H1 (cell line): Measurements from ENCODE around the gene ACAA1. TPM values are rescaled to one million over a fixed set of nuclear protein-coding genes. Genes with fewer than 3 reads are reported as not detected.

Experiments
- CTCF ChIA-PET: fragments of 300-600 bp; sonication (Branson Sonifier 250); formaldehyde crosslinking; loops from one replicate; lab custom pipeline; 2021; ENCODE audit not compliant: partially characterized antibody; lab: Charles Lee
- POLR2A ChIA-PET: fragments of 300-600 bp; sonication (Branson Sonifier 250); formaldehyde crosslinking; loops from one replicate; lab custom pipeline; 2021; ENCODE audit warnings: inconsistent platforms; ENCODE audit not compliant: partially characterized antibody; lab: Charles Lee
- DNase-seq, 2 experiments: peaks; one replicate each; pipeline versions ENCODE4 v3.0.0 to v3.0.0-alpha.2; 2010 to 2022; ENCODE audit warnings: low spot score in 2 of 2, low read depth in 1 of 2, mixed read lengths in 1 of 2
- FAIRE-seq: peaks from 2 replicates; lab custom pipeline; 2011; peaks lifted over from hg19 to GRCh38; lab: Jason Lieb, UNC
- H2AFZ ChIP-seq: 2 replicates; pipeline ENCODE4 v1.8.1; 2012; ENCODE audit warnings: low read length, inconsistent platforms
- H2AK5ac ChIP-seq: 2 replicates; pipeline ENCODE4 v1.6.1; 2013; ENCODE audit warnings: low read depth, low read length
- H2BK120ac ChIP-seq: replicated peaks from 2 replicates; pipeline ENCODE3; 2013; ENCODE audit warnings: low read depth, low read length, inconsistent platforms
- H2BK12ac ChIP-seq: 2 replicates; pipeline ENCODE4 v1.6.1; 2013; ENCODE audit warnings: low read depth, low read length
- H2BK15ac ChIP-seq: 2 replicates; pipeline ENCODE4 v1.6.1; 2013; ENCODE audit warnings: low read length
- H2BK20ac ChIP-seq: 2 replicates; pipeline ENCODE4 v1.6.1; 2013; ENCODE audit warnings: low read length
- H2BK5ac ChIP-seq: 2 replicates; pipeline ENCODE4 v1.6.1; 2013; ENCODE audit warnings: low read depth, low read length
- H3K14ac ChIP-seq: 2 replicates; pipeline ENCODE4 v1.6.1; 2013; ENCODE audit warnings: inconsistent platforms; ENCODE audit not compliant: insufficient read length
- H3K18ac ChIP-seq: 2 replicates; pipeline ENCODE4 v1.6.1; 2013; ENCODE audit warnings: low read length; ENCODE audit errors: extremely low read depth
- H3K23ac ChIP-seq: 2 replicates; pipeline ENCODE4 v1.6.1; 2013; ENCODE audit warnings: inconsistent platforms; ENCODE audit not compliant: insufficient read length
- H3K23me2 ChIP-seq: 2 replicates; pipeline ENCODE4 v1.6.1; 2013; ENCODE audit warnings: low read depth, low read length
- H3K27ac ChIP-seq: 2 replicates; pipeline ENCODE4 v1.6.1; 2011; ENCODE audit warnings: low read depth, low read length, inconsistent platforms
- H3K27me3 ChIP-seq, 4 experiments: replicated peaks in 1 of 4; 1 replicate in 1 of 4; 2 replicates in 3 of 4; pipeline versions ENCODE4 v1.6.1 to v1.8.1; 2011 to 2013; ENCODE audit warnings: low read length in 3 of 4, mild to moderate bottlenecking in 3 of 4, inconsistent platforms in 2 of 4, mixed read lengths in 2 of 4, moderate library complexity in 1 of 4; ENCODE audit not compliant: control insufficient read depth in 3 of 4, insufficient read depth in 3 of 4; ENCODE audit errors: extremely low read depth in 1 of 4
- H3K36me3 ChIP-seq, 4 experiments: 2 replicates each; pipeline versions ENCODE4 v1.6.1 to v1.8.1; 2011 to 2013; ENCODE audit warnings: mild to moderate bottlenecking in 4 of 4, low read length in 3 of 4, moderate library complexity in 2 of 4, control low read depth in 1 of 4, inconsistent platforms in 1 of 4; ENCODE audit not compliant: insufficient read depth in 4 of 4, control insufficient read depth in 2 of 4
- H3K4ac ChIP-seq: replicated peaks from 2 replicates; pipeline ENCODE3; 2013; ENCODE audit warnings: low read length, low read depth, mixed read lengths, inconsistent platforms; ENCODE audit not compliant: insufficient read length
- H3K4me1 ChIP-seq, 4 experiments: replicated peaks in 1 of 4; 1 replicate in 1 of 4; 2 replicates in 3 of 4; pipeline versions ENCODE4 v1.6.1 to v1.8.1; 2011 to 2013; ENCODE audit warnings: low read length in 3 of 4, inconsistent platforms in 2 of 4, mixed read lengths in 1 of 4; ENCODE audit not compliant: insufficient read depth in 4 of 4, control insufficient read depth in 3 of 4
- H3K4me2 ChIP-seq, 2 experiments: 2 replicates each; pipeline versions ENCODE4 v1.6.1 to v1.8.1; 2011 to 2013; ENCODE audit warnings: low read depth in 2 of 2, low read length in 2 of 2, control low read depth in 1 of 2, inconsistent platforms in 1 of 2, mild to moderate bottlenecking in 1 of 2; ENCODE audit not compliant: insufficient read depth in 1 of 2
- H3K4me3 ChIP-seq, 4 experiments: fragments of 200-600, 300-600 bp in 1 of 4; sonication (generic), shearing (Covaris generic), sonication (Bioruptor Twin) in 1 of 4; 2 replicates each; pipeline versions ENCODE4 v1.5.1 to v1.8.1; 2011 to 2016; ENCODE audit warnings: low read length in 4 of 4, low read depth in 3 of 4, control low read depth in 2 of 4, inconsistent platforms in 2 of 4, mild to moderate bottlenecking in 2 of 4, mixed read lengths in 1 of 4, moderate library complexity in 1 of 4; ENCODE audit not compliant: insufficient read depth in 2 of 4; ENCODE audit errors: extremely low read depth in 1 of 4
- H3K56ac ChIP-seq: replicated peaks from 2 replicates; pipeline ENCODE3; 2013; ENCODE audit warnings: low read depth, mild to moderate bottlenecking, mixed read lengths, low read length, inconsistent platforms; ENCODE audit not compliant: insufficient read length
- H3K79me1 ChIP-seq: 2 replicates; pipeline ENCODE4 v1.6.1; 2013; ENCODE audit warnings: low read depth, low read length, control low read depth
- H3K79me2 ChIP-seq, 2 experiments: 2 replicates each; pipeline versions ENCODE4 v1.6.1 to v1.8.1; 2012 to 2013; ENCODE audit warnings: low read length in 2 of 2, mild to moderate bottlenecking in 2 of 2, inconsistent platforms in 1 of 2; ENCODE audit not compliant: insufficient read depth in 2 of 2, control insufficient read depth in 1 of 2
- H3K9ac ChIP-seq, 4 experiments: replicated peaks in 1 of 4; 1 replicate in 1 of 4; 2 replicates in 3 of 4; pipeline versions ENCODE4 v1.6.1 to v1.8.1; 2011 to 2013; ENCODE audit warnings: low read depth in 3 of 4, low read length in 3 of 4, control low read depth in 2 of 4, mild to moderate bottlenecking in 2 of 4, moderate library complexity in 2 of 4, inconsistent platforms in 1 of 4; ENCODE audit errors: extremely low read depth in 1 of 4
- H3K9me3 ChIP-seq, 2 experiments: 2 replicates each; pipeline versions ENCODE4 v1.6.1 to v1.8.1; 2012 to 2013; ENCODE audit warnings: mild to moderate bottlenecking in 2 of 2, moderate library complexity in 2 of 2, control low read depth in 1 of 2, inconsistent platforms in 1 of 2, low read depth in 1 of 2, low read length in 1 of 2, mixed read lengths in 1 of 2; ENCODE audit not compliant: insufficient read depth in 2 of 2
- H4K20me1 ChIP-seq, 2 experiments: replicated peaks in 1 of 2; 2 replicates each; pipeline versions ENCODE3 to v1.8.1; 2011 to 2013; ENCODE audit warnings: inconsistent platforms in 2 of 2, low read length in 2 of 2, mild to moderate bottlenecking in 1 of 2; ENCODE audit not compliant: insufficient read depth in 2 of 2, control insufficient read depth in 1 of 2
- H4K5ac ChIP-seq: 2 replicates; pipeline ENCODE4 v1.6.1; 2013; ENCODE audit warnings: low read length, low read depth, mixed read lengths, inconsistent platforms; ENCODE audit not compliant: insufficient read length
- H4K8ac ChIP-seq: 2 replicates; pipeline ENCODE4 v1.8.0; 2013; ENCODE audit warnings: mild to moderate bottlenecking, moderate library complexity, low read length, inconsistent platforms; ENCODE audit not compliant: insufficient read depth; ENCODE audit errors: extremely low read depth
- H4K91ac ChIP-seq: replicated peaks from 2 replicates; pipeline ENCODE3; 2013; ENCODE audit warnings: low read length, mixed read lengths, inconsistent platforms; ENCODE audit not compliant: insufficient read length
- CBX8 ChIP-seq: fragments of 300-800, 300-1000 bp; sonication (generic); IDR thresholded peaks from 2 replicates; pipeline ENCODE4 v1.7.1; 2016; ENCODE audit warnings: low read depth, low read length, borderline replicate concordance
- CHD2 ChIP-seq: IDR thresholded peaks from 2 replicates; pipeline ENCODE4 v1.6.1; 2012; ENCODE audit warnings: low read length, improper control_type of control experiment
- E2F6 ChIP-seq: IDR thresholded peaks from 2 replicates; pipeline ENCODE4 v1.6.1; 2012; ENCODE audit warnings: inconsistent platforms
- ZNF274 ChIP-seq: IDR thresholded peaks from 2 replicates; pipeline ENCODE4 v1.7.0; 2012; ENCODE audit warnings: low read length, borderline replicate concordance; ENCODE audit errors: extremely low read depth
- WGBS, 2 experiments: shearing (Covaris generic) in 1 of 2; methylation state at CpG; one replicate each; pipeline versions ENCODE4 v1.1.6 to v1.1.7; 2013 to 2015; ENCODE audit warnings: low lambda C conversion rate in 2 of 2, mixed read lengths in 2 of 2, inconsistent platforms in 1 of 2, low coverage in 1 of 2, missing lambda C conversion rate in 1 of 2; ENCODE audit not compliant: insufficient replicate concordance in 2 of 2, insufficient coverage in 1 of 2, insufficient read length in 1 of 2; ENCODE audit errors: extremely low coverage in 1 of 2, missing lambda C conversion rate in 1 of 2; 5-methylcytosine and 5-hydroxymethylcytosine counted together
- polyA plus RNA-seq, 7 experiments: library from polyadenylated mRNA; depleted of rRNA in 3 of 7; stranded (reverse) in 5 of 7; unstranded in 2 of 7; fragments of >200 nt in 5 of 7; fragments of 200-250 nt in 2 of 7; gene quantifications; 1 replicate in 5 of 7; 2 replicates in 1 of 7; 4 replicates in 1 of 7; pipeline versions ENCODE4 v1.2.1 to v1.2.3, GENCODE V29; 2011 to 2013; ENCODE audit warnings: missing spikeins in 2 of 7, mixed read lengths in 2 of 7
- total RNA-seq: library from RNA; stranded (reverse); fragmentation: NEBNext Ultra II Directional; extraction: Animal tissue kit (Norgen Biotek cat#: 25700); gene quantifications from 2 replicates; pipeline ENCODE4 v1.2.1, GENCODE V29; 2021

ACAA1 gene
- total and polyA plus RNA-seq, 2 of the 8 experiments (the other 6 are each of a cell fraction or from before 2014, with no cell fraction given) = 23.1 to 34.8 TPM

DNA sequence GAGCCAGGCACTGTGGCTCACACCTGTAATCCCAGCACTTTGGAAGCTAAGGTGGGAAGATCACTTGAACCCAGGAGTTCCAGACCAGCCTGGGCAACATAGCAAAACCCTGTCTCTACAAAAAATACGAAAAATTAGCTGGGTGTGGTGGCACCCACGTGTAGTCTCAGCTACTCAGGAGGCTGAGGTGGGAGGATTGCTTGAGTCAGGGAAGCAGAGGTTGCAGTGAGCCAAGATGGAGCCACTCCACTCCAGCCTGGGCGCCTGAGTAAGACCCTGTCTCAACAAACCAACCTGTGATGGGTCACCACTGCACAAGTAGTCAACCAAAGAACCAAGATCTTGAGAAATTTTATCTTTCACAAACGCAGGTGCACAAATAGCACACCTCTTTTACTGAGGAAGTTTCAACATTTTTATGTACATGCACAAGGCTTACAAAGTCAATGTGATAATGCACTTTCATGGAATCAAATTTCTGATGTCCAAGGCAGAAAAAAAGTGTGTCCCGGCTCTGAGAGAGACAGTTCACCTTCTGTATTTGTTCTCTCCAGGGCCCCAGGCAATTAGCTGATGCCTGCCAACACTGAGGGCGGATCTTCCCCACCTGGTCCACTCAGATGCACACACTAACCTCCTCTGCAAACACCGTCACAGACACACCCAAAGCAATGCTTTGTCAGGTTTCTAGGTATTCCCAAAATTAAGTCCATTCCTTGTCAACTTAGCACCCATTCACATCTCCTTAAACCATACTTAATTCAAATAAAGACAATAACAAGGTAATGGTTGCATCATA is 12.4 kb downstream of the ACAA1 start:
- Histone ChIP-seq H2BK20ac (no peak overlapping the region), H3K14ac (no peak overlapping the region), H2AK5ac (no peak overlapping the region), H3K4me1 (no peaks in the 10 kb centered on the region), H3K9me3 (no peaks in the 10 kb centered on the region), H3K23me2 (no peaks in the 10 kb centered on the region), H3K4me2 (no peak overlapping the region), H3K79me1 (no peaks in the 10 kb centered on the region), H3K18ac (no peak overlapping the region), H3K4me3 (no peak overlapping the region), H3K36me3 (peaks cover 29 to 51% (median 48%) of the 10 kb centered on the region in 4 experiments), H3K23ac (no peak overlapping the region), H3K27me3 (no peaks in the 10 kb centered on the region), H4K5ac (no peak overlapping the region), H3K4ac (no peak overlapping the region), H3K27ac (no peak overlapping the region), H2BK12ac (no peak overlapping the region), H4K20me1 (peaks cover 5 to 22% of the 10 kb centered on the region in 2 experiments), H4K91ac (no peak overlapping the region), H3K79me2 (no peaks in the 10 kb centered on the region), H2BK120ac (no peak overlapping the region), H3K56ac (no peak overlapping the region), H2BK5ac (no peak overlapping the region), H4K8ac (no peak overlapping the region), H2BK15ac (no peak overlapping the region), H3K9ac (no peak overlapping the region), H2AFZ (no peak overlapping the region)
- FAIRE-seq (no peak), DNase-seq (no peak)
- TF ChIP-seq E2F6 = no peak
- no peak for TF ChIP-seq ZNF274
- TF ChIP-seq CHD2 = no peak
- TF ChIP-seq CBX8 = no peak
- WGBS, 2 experiments = 81% methylated on average over 7 of the region's 7 CpGs; no CpG with 5 or more reads in 1 of the 2 experiments
- CTCF ChIA-PET = no interaction called here
- POLR2A ChIA-PET = no interaction called here
